K562 (cell line): ENCODE data around the gene SORCS1. TPM values are rescaled to one million over a fixed set of nuclear protein-coding genes. Genes with fewer than 3 reads are reported as not detected.

Source experiments
- FOXJ2 ChIP-seq: fragments of 200-800 bp; sonication (Bioruptor generic); IDR thresholded peaks from 2 replicates; pipeline ENCODE4 v1.6.1; 2016; ENCODE audit warnings: missing genetic modification characterization, missing compliant biosample characterization
- FOXK2 ChIP-seq, 2 experiments: fragments of 450-650 bp; IDR thresholded peaks in 1 of 2; conservative IDR thresholded peaks in 1 of 2; 2 replicates each; pipeline ENCODE4 v1.6.1; 2016; ENCODE audit warnings: low read depth in 2 of 2, mild to moderate bottlenecking in 1 of 2
- HDAC6 ChIP-seq: IDR thresholded peaks from 2 replicates; pipeline ENCODE4 v1.6.1; 2012; ENCODE audit warnings: low read depth, mild to moderate bottlenecking, control low read depth, inconsistent platforms, low read length, moderate library complexity
- HNRNPLL ChIP-seq: fragments of 200-400 bp; formaldehyde crosslinking; IDR thresholded peaks from 2 replicates; pipeline ENCODE4 v1.6.1; 2017; ENCODE audit warnings: low read length, low read depth, mild to moderate bottlenecking; ENCODE audit not compliant: poor library complexity, severe bottlenecking
- JUNB ChIP-seq: fragments of 450-650 bp; formaldehyde crosslinking; conservative IDR thresholded peaks from 2 replicates; pipeline ENCODE4 v1.4.0; 2020; ENCODE audit warnings: mild to moderate bottlenecking
- KAT7 ChIP-seq: sonication (generic); formaldehyde crosslinking; IDR thresholded peaks from 2 replicates; pipeline ENCODE4 v1.8.0; 2022; ENCODE audit warnings: missing genetic modification reagents, mild to moderate bottlenecking, borderline replicate concordance
- KDM5B ChIP-seq: fragments of 200-600 bp; sonication (generic); IDR thresholded peaks from 2 replicates; pipeline ENCODE4 v1.6.1; 2012; ENCODE audit warnings: low read depth, mild to moderate bottlenecking, moderate library complexity, low read length, control low read depth, inconsistent platforms; ENCODE audit not compliant: insufficient replicate concordance
- L3MBTL2 ChIP-seq: fragments of 450-650 bp; IDR thresholded peaks from 2 replicates; pipeline ENCODE4 v1.6.1; 2016; ENCODE audit warnings: mild to moderate bottlenecking, moderate library complexity
- PHF8 ChIP-seq: fragments of 200-600 bp; sonication (generic); IDR thresholded peaks from 2 replicates; pipeline ENCODE4 v1.6.1; 2012; ENCODE audit warnings: mixed run types, mild to moderate bottlenecking, inconsistent platforms, low read length, moderate library complexity, borderline replicate concordance
- POLR2B ChIP-seq: fragments of 450-650 bp; IDR thresholded peaks from 2 replicates; pipeline ENCODE4 v1.6.1; 2018; ENCODE audit warnings: low read depth; ENCODE audit not compliant: partially characterized antibody
- PPARD ChIP-seq: fragments of 250-450 bp; sonication (Bioruptor Pico); IDR thresholded peaks from 2 replicates; pipeline ENCODE4 v1.8.0; 2022; ENCODE audit warnings: inconsistent platforms, mild to moderate bottlenecking, moderate library complexity
- SPI1 ChIP-seq: IDR thresholded peaks from 2 replicates; pipeline ENCODE4 v1.6.1; 2011; ENCODE audit warnings: low read depth, low read length, control low read depth, borderline replicate concordance
- SUPT5H ChIP-seq: fragments of 450-650 bp; IDR thresholded peaks from 2 replicates; pipeline ENCODE4 v1.6.1; 2016
- TARDBP ChIP-seq: fragments of 450-650 bp; IDR thresholded peaks from 2 replicates; pipeline ENCODE4 v1.6.1; 2016
- USF1 ChIP-seq: sonication (generic); formaldehyde crosslinking; IDR thresholded peaks from 2 replicates; pipeline ENCODE4 v1.9.0; 2022; ENCODE audit warnings: mild to moderate bottlenecking, missing genetic modification reagents
- ZBTB5 ChIP-seq: fragments of 450-650 bp; IDR thresholded peaks from 2 replicates; pipeline ENCODE4 v1.6.1; 2017; ENCODE audit warnings: antibody characterized with exemption
- ZNF239 ChIP-seq: fragments of 250-450 bp; sonication (Bioruptor Pico); IDR thresholded peaks from 2 replicates; pipeline ENCODE4 v1.4.0; 2020; ENCODE audit warnings: mild to moderate bottlenecking
- ZNF253 ChIP-seq: fragments of 250-450 bp; sonication (Bioruptor Pico); conservative IDR thresholded peaks from 2 replicates; pipeline ENCODE4 v1.6.1; 2021; ENCODE audit warnings: mild to moderate bottlenecking
- ZNF511 ChIP-seq: sonication (generic); formaldehyde crosslinking; IDR thresholded peaks from 2 replicates; pipeline ENCODE4 v1.8.0; 2022; ENCODE audit warnings: mild to moderate bottlenecking, missing genetic modification reagents
- ZNF57 ChIP-seq: fragments of 450-650 bp; formaldehyde crosslinking; IDR thresholded peaks from 2 replicates; pipeline ENCODE4 v1.4.0; 2020; ENCODE audit warnings: mild to moderate bottlenecking, moderate library complexity
- ZNF695 ChIP-seq: fragments of 450-650 bp; formaldehyde crosslinking; IDR thresholded peaks from 2 replicates; pipeline ENCODE4 v1.4.0; 2020; ENCODE audit warnings: mild to moderate bottlenecking, moderate library complexity
- polyA plus RNA-seq, 8 experiments: library from polyadenylated mRNA; depleted of rRNA in 4 of 8; stranded (reverse) in 5 of 8; unstranded in 3 of 8; fragments of >200 nt; fragmentation: Nextera tagmentation in 2 of 8; fragmentation: Illumina TruSeq in 1 of 8; extraction: Ambion mirVana in 2 of 8; extraction: Trizol in 1 of 8; gene quantifications; 2 replicates each; pipeline versions ENCODE4 v1.2.1 to v1.2.3, GENCODE V29; 2011 to 2014; ENCODE audit warnings: inconsistent platforms in 1 of 8, missing spikeins in 1 of 8
- total RNA-seq, 7 experiments: library from RNA; depleted of rRNA in 6 of 7; stranded (reverse); fragments of >200 nt in 6 of 7; fragmentation: Illumina TruSeq in 2 of 7; extraction: Trizol in 2 of 7; gene quantifications; 2 replicates each; pipeline versions ENCODE4 v1.2.1 to v1.2.3, GENCODE V29; 2011 to 2021; ENCODE audit warnings: low replicate concordance in 1 of 7
- TF ChIP-seq, protein P1 (sequence below): fragments of 450-650 bp; formaldehyde crosslinking; IDR thresholded peaks from 2 replicates; pipeline ENCODE4 v1.4.0; 2020; ENCODE audit warnings: mild to moderate bottlenecking, moderate library complexity

SORCS1 gene
- total and polyA plus RNA-seq, 9 of the 15 experiments (the other 6 are each of a cell fraction or from before 2014, with no cell fraction given): 1.5 to 3.9 (median 2.7) TPM

DNA sequence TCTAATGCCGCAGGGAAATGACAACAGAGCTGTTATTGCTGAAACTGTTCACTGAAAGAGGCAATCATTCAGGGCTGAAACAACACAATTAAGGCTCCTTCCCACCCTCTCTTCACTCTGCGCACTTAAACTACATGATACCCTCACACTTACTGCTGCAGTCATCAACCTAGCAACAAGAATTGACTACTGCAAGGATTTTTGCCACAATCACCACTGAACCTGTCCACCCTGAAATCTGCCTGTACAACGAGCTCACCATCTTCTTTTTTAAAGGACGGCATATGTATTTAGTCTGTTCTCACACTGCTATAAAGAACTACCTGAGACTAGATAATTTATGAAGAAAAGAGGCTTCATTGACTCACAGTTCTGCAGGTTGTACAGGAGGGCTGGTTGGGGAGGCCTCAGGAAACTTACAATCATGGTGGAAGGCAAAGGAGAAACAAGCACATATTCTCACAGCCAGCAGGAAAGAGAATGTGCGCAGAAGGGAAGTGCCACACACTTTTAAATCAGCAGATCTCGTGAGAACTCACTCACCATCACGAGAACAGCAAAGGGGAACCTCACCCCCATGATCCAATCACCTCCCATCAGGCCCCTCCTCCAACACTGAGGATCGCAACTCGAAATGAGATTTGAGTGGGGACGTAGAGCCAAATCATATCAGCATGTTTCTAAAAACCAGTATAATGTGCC lies 131.7 kb downstream of the SORCS1 start (continued):
- no peak for TF ChIP-seq USF1 (CRISPR knock-in tag)
- peak; percentile 6; the same call in 1 of the 2 replicates for TF ChIP-seq L3MBTL2
- TF ChIP-seq PPARD (CRISPR knock-in tag): no peak
- TF ChIP-seq ZNF511 (CRISPR knock-in tag): no peak
- peak; percentile 66 for TF ChIP-seq POLR2B
- TF ChIP-seq PHF8: peak; percentile 12; the same call in 1 of the 2 replicates
- TF ChIP-seq FOXK2 (conservative IDR thresholded peaks at IDR 0.05 in 1 of 2, IDR thresholded peaks at IDR 0.05 in 1 of 2; ENCODE audit: low read depth in 2 of 2): 0 out of 4 replicates have a peak, but pooled peaks have one; percentile 9 to 37
- 0 out of 2 replicates have a peak, but pooled peaks have one; percentile 24 for TF ChIP-seq KAT7
- TF ChIP-seq JUNB (CRISPR knock-in tag): no peak
- TF ChIP-seq ZNF57: no peak
- TF ChIP-seq SPI1: peak; percentile 79; the same call in 1 of the 2 replicates
- TF ChIP-seq HNRNPLL: no peak
- no peak for TF ChIP-seq TARDBP
- no peak for TF ChIP-seq ZBTB5
- no peak for TF ChIP-seq FOXJ2 (tag)
- TF ChIP-seq, protein P1, sequence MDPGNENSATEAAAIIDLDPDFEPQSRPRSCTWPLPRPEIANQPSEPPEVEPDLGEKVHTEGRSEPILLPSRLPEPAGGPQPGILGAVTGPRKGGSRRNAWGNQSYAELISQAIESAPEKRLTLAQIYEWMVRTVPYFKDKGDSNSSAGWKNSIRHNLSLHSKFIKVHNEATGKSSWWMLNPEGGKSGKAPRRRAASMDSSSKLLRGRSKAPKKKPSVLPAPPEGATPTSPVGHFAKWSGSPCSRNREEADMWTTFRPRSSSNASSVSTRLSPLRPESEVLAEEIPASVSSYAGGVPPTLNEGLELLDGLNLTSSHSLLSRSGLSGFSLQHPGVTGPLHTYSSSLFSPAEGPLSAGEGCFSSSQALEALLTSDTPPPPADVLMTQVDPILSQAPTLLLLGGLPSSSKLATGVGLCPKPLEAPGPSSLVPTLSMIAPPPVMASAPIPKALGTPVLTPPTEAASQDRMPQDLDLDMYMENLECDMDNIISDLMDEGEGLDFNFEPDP (CRISPR knock-in tag): no peak
- TF ChIP-seq KDM5B: peak; percentile 52
- no peak for TF ChIP-seq ZNF695
- peak; percentile 47 for TF ChIP-seq SUPT5H
- TF ChIP-seq ZNF239 (CRISPR knock-in tag): no peak
- TF ChIP-seq HDAC6: no peak
- no peak for TF ChIP-seq ZNF253
